ENCODE measurements around the gene MMP14. TPM values are rescaled to one million over a fixed set of nuclear protein-coding genes. Genes with fewer than 3 reads are reported as not detected.
"Not testable (repeated sequence)": the region's sequence is repeated elsewhere in the genome, so short reads cannot be mapped to it uniquely, and the experiment has no call there.

Gene MMP14
- total RNA-seq (10 to 100 TPM; 45.3 to 64.1 (median 50.0) TPM), polyA plus RNA-seq (33.3 TPM)
- long read RNA-seq, donor 1, partial matches to known transcripts: 3 of 4 reads
- long read RNA-seq, donor 1, other reads (novel, unspliced or antisense): 0 of 4 reads
- long read RNA-seq, donor 2, partial matches to known transcripts: 0 of 6 reads
- long read RNA-seq, donor 2, other reads (novel, unspliced or antisense): 4 of 6 reads
- long read RNA-seq, donor 3, transcript MMP14-201 (10 exons, 3,732 nt): major isoform, 7 of 15 reads
- long read RNA-seq, donor 3, partial matches to known transcripts: 7 of 15 reads
- long read RNA-seq, donor 3, other reads (novel, unspliced or antisense): 1 of 15 reads
- long read RNA-seq, donor 4, partial matches to known transcripts: 1 of 1 reads
- long read RNA-seq, donor 4, other reads (novel, unspliced or antisense): 0 of 1 reads

GRCh38 chr14:22836301-22837113 lies at the start of gene MMP14:
Gene MMP14, plus strand, starts transcription at chr14:22836585. Its CDS starts 233 bp downstream, at chr14:22836818.
- H3K4me1 ChIP-seq (ENCODE audit: control insufficient read depth, insufficient read depth, low read length): peaks cover 5% of the 10 kb centered on the region
- 2% methylated on average over 46 of the region's 46 CpGs for WGBS
- H3K4me3 ChIP-seq (ENCODE audit: low read length): peak within 1 kb of the TSS; percentile 89
- H3K9me3 ChIP-seq (ENCODE audit: control insufficient read depth, low read length): no peaks in the 10 kb centered on the region
- DNase-seq (peak; percentile 78 to 92 (median 91)), ATAC-seq (peak; percentile 87 to 89)
- intact Hi-C loops (cut with DNase I): no loop called here
- H3K27me3 ChIP-seq (ENCODE audit: control insufficient read depth, insufficient read depth): no peaks in the 10 kb centered on the region
- peak within 1 kb of the TSS; percentile 77 for H3K27ac ChIP-seq (ENCODE audit: low read length)

- Histone ChIP-seq H3K27me3 (ENCODE audit: control insufficient read depth, insufficient read depth) (no peaks in the 10 kb centered on the region), H3K4me3 (ENCODE audit: low read length) (no peak overlapping the region), H3K27ac (ENCODE audit: low read length) (no peak overlapping the region), H3K9me3 (ENCODE audit: control insufficient read depth, low read length) (no peaks in the 10 kb centered on the region), H3K4me1 (ENCODE audit: control insufficient read depth, insufficient read depth, low read length) (no peaks in the 10 kb centered on the region)
- ATAC-seq (no peak), DNase-seq (no peak)
- intact Hi-C loops (cut with DNase I): no loop called here
- 98% methylated on average over 4 of the region's 4 CpGs for WGBS
Observed at GRCh38 chr14:22786685-22787084, 49.7 kb upstream of the MMP14 start.

- H3K27ac ChIP-seq (ENCODE audit: low read length): peak overlapping the region; percentile 6
- H3K4me1 ChIP-seq (ENCODE audit: control insufficient read depth, insufficient read depth, low read length): no peaks in the 10 kb centered on the region
- no peaks in the 10 kb centered on the region for H3K27me3 ChIP-seq (ENCODE audit: control insufficient read depth, insufficient read depth)
- no peak for DNase-seq
- H3K9me3 ChIP-seq (ENCODE audit: control insufficient read depth, low read length): no peaks in the 10 kb centered on the region
- intact Hi-C loops (cut with DNase I): no loop called here
- WGBS: 44% methylated on average over 3 of the region's 3 CpGs
- ATAC-seq: peak; percentile 42 to 55
- no peak overlapping the region for H3K4me3 ChIP-seq (ENCODE audit: low read length)
Observed at GRCh38 chr14:22791301-22791700, 45.1 kb upstream of the MMP14 start.

- intact Hi-C loops (cut with DNase I): no loop called here
- no peak for ATAC-seq
Observed at GRCh38 chr14:22792158-22792557, 44.2 kb upstream of the MMP14 start.

GRCh38 chr14:22793550-22793949 lies 42.8 kb upstream of the MMP14 start:
- H3K4me3 ChIP-seq (ENCODE audit: low read length); DNase-seq; H3K27me3 ChIP-seq (ENCODE audit: control insufficient read depth, insufficient read depth); H3K27ac ChIP-seq (ENCODE audit: low read length); ATAC-seq; H3K9me3 ChIP-seq (ENCODE audit: control insufficient read depth, low read length); H3K4me1 ChIP-seq (ENCODE audit: control insufficient read depth, insufficient read depth, low read length); intact Hi-C loops (cut with DNase I): not testable (repeated sequence)
- WGBS: 88% methylated on average over 5 of the region's 5 CpGs

More at GRCh38 chr14:22792158-22792557, 44.2 kb upstream of the MMP14 start:
- no peak for DNase-seq
- WGBS: 93% methylated on average over 2 of the region's 2 CpGs
- H3K27me3 ChIP-seq (ENCODE audit: control insufficient read depth, insufficient read depth): no peaks in the 10 kb centered on the region
- no peak overlapping the region for H3K4me3 ChIP-seq (ENCODE audit: low read length)
- no peak overlapping the region for H3K27ac ChIP-seq (ENCODE audit: low read length)
- H3K9me3 ChIP-seq (ENCODE audit: control insufficient read depth, low read length): no peaks in the 10 kb centered on the region
- no peaks in the 10 kb centered on the region for H3K4me1 ChIP-seq (ENCODE audit: control insufficient read depth, insufficient read depth, low read length)

GRCh38 chr14:22793976-22794375 lies 42.4 kb upstream of the MMP14 start:
- Histone ChIP-seq H3K27me3 (ENCODE audit: control insufficient read depth, insufficient read depth) (no peaks in the 10 kb centered on the region), H3K27ac (ENCODE audit: low read length) (no peak overlapping the region), H3K9me3 (ENCODE audit: control insufficient read depth, low read length) (no peaks in the 10 kb centered on the region), H3K4me1 (ENCODE audit: control insufficient read depth, insufficient read depth, low read length) (peaks cover 2% of the 10 kb centered on the region), H3K4me3 (ENCODE audit: low read length) (no peak overlapping the region)
- intact Hi-C loops (cut with DNase I): no loop called here
- ATAC-seq (no peak), DNase-seq (no peak)
- 77% methylated on average over 5 of the region's 5 CpGs for WGBS

GRCh38 chr14:22794551-22794951 lies 41.8 kb upstream of the MMP14 start:
- 84% methylated on average over 7 of the region's 7 CpGs for whole genome bisulfite sequencing
- no peak overlapping the region for H3K27ac ChIP-seq (ENCODE audit: low read length)
- DNase-seq (no peak), ATAC-seq (no peak)
- peaks cover 2% of the 10 kb centered on the region for H3K4me1 ChIP-seq (ENCODE audit: control insufficient read depth, insufficient read depth, low read length)
- no peaks in the 10 kb centered on the region for H3K9me3 ChIP-seq (ENCODE audit: control insufficient read depth, low read length)
- intact Hi-C loops (cut with DNase I): no loop called here
- H3K27me3 ChIP-seq (ENCODE audit: control insufficient read depth, insufficient read depth): no peaks in the 10 kb centered on the region
- no peak overlapping the region for H3K4me3 ChIP-seq (ENCODE audit: low read length)

GRCh38 chr14:22796087-22796707 lies 40.2 kb upstream of the MMP14 start:
- H3K9me3 ChIP-seq (ENCODE audit: control insufficient read depth, low read length): no peaks in the 10 kb centered on the region
- no peak overlapping the region for H3K4me3 ChIP-seq (ENCODE audit: low read length)
- no peaks in the 10 kb centered on the region for H3K27me3 ChIP-seq (ENCODE audit: control insufficient read depth, insufficient read depth)
- WGBS: 80% methylated on average over 5 of the region's 5 CpGs
- H3K27ac ChIP-seq (ENCODE audit: low read length): no peak overlapping the region
- ATAC-seq: no peak
- no peak for DNase-seq
- intact Hi-C loops (cut with DNase I): no loop called here
- H3K4me1 ChIP-seq (ENCODE audit: control insufficient read depth, insufficient read depth, low read length): peaks cover 2% of the 10 kb centered on the region

- no peak for DNase-seq
- H3K27ac ChIP-seq (ENCODE audit: low read length): no peak overlapping the region
- 41% methylated on average over 5 of the region's 5 CpGs for WGBS
Observed at GRCh38 chr14:22797017-22797917, 39.1 kb upstream of the MMP14 start.

GRCh38 chr14:22798528-22798927 lies 37.9 kb upstream of the MMP14 start:
- no peak overlapping the region for H3K4me3 ChIP-seq (ENCODE audit: low read length)
- DNase-seq: no peak
- ATAC-seq: no peak
- H3K9me3 ChIP-seq (ENCODE audit: control insufficient read depth, low read length): no peaks in the 10 kb centered on the region
- H3K4me1 ChIP-seq (ENCODE audit: control insufficient read depth, insufficient read depth, low read length): peaks cover 2% of the 10 kb centered on the region
- no peaks in the 10 kb centered on the region for H3K27me3 ChIP-seq (ENCODE audit: control insufficient read depth, insufficient read depth)
- intact Hi-C loops (cut with DNase I): no loop called here
- H3K27ac ChIP-seq (ENCODE audit: low read length): no peak overlapping the region
- 61% methylated on average over 2 of the region's 2 CpGs for WGBS

More at GRCh38 chr14:22797017-22797917, 39.1 kb upstream of the MMP14 start:
- peaks cover 2% of the 10 kb centered on the region for H3K4me1 ChIP-seq (ENCODE audit: control insufficient read depth, insufficient read depth, low read length)
- no peak overlapping the region for H3K4me3 ChIP-seq (ENCODE audit: low read length)
- no peak for ATAC-seq
- intact Hi-C loops (cut with DNase I): no loop called here
- H3K9me3 ChIP-seq (ENCODE audit: control insufficient read depth, low read length): no peaks in the 10 kb centered on the region
- H3K27me3 ChIP-seq (ENCODE audit: control insufficient read depth, insufficient read depth): no peaks in the 10 kb centered on the region
